HG03442 (cell line): ENCODE data around the gene MS4A6E.

Source experiments
- ATAC-seq: cut with Tn5 transposase; IDR thresholded peaks from one replicate; pipeline ENCODE4 v1.9.1; 2021; ENCODE audit warnings: mild to moderate bottlenecking, moderate library complexity; ENCODE audit not compliant: unreplicated experiment

The MS4A6E gene

GRCh38 chr11:60371854-60372253, 44.8 kb downstream of the MS4A6E start:
- no peak for ATAC-seq

- ATAC-seq, result no peak
These were observed 45.7 kb downstream of the MS4A6E start for GRCh38 chr11:60372767-60373166.

DNA sequence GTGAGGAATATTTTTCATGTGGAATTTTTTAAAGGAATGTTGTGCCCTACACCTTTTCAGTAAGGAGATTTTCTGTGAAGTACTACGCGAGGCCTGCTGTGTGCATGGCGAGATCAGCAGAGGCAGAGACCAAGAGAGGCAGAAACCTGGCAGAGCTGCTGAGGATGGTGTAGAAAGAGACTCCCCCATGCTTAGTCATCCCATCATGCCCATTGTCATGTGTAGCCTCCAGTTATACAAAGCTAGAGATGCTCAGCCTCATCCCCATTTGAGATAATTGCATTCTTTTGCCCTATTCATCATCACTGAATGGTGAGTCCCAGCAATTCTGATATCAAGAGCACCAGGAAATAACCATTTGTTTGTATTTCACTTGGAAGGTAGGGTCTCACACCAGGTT, 48.3 kb downstream of the MS4A6E start:
- no peak for ATAC-seq

DNA sequence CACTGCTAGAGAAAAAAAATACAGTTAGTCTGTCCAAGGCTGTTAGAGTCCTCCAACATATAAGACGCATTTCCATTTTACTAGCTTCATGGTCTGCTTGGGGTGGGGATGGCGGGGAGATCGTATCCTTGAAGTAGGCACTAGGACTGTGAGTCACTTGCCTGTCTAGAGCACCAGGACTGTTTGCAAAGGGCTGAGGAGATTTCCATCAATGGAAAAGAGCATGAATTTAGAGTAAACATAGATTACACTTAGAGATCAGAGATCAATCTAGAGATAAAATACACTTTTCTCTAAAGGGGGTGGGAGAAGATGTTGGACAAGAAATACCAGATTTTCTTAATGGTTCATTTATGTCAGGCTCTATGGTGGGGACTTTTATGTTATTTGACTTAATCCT, 49.5 kb downstream of the MS4A6E start:
- ATAC-seq, result no peak

DNA sequence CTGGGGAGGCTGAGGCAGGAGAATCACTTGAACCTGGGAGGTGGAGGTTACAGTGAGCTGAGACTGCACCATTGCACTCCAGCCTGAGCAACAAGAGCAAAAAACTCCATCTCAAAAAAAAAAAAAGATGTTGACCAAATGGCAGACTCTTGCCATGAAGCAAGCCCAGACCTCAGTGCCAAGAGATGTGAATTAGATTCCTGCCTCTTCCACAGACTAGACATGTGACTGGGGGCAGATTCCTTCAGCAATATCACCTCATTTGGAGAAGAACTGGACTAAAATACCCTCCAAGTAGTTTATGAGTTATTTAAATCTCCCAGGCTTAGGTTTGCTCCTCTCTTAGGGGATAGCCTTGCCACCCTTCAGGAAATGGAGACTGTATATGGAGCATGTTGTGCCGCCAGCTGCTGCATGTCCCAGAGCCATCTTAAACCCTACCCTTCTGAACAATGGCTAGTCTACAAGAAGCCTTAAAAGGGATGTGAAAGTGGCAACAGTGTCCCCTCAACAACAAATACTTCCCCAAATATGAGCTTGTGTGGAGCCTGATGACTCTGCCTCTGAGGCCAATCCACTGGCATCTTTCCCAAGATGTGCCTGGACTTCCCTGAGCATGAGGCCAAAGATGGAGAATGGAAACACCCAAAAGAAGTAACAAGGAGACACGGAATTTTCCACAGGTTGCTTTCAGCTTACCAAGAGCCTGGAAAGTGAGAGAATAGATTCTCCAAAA, 50.5 kb downstream of the MS4A6E start:
- ATAC-seq, result no peak

DNA sequence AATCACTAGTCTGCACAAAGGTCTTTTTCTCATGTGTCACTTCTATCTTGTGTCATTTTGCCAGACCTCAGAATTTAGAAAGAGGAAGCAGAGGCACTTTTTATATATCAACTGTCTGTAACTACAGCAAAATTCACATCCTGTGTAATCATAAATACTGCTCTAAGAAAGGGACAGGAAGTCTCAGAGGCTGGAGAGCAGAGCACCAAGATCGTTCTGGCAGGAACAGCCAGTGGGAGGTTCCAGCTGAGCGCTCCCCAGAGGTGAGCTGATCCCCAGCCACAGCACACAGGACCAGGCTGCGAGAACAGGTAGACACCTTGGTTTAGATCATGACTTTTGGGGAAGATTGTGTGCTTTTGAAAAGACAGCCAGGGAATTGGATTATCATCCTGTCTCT, 51.3 kb downstream of the MS4A6E start, which contains the start of gene MS4A7:
TSS of gene MS4A7 (plus strand) at position 179 of the 400 bp plus-strand sequence. CDS start 4,610 bp downstream, outside the sequence.
- ATAC-seq, result peak; percentile 91

DNA sequence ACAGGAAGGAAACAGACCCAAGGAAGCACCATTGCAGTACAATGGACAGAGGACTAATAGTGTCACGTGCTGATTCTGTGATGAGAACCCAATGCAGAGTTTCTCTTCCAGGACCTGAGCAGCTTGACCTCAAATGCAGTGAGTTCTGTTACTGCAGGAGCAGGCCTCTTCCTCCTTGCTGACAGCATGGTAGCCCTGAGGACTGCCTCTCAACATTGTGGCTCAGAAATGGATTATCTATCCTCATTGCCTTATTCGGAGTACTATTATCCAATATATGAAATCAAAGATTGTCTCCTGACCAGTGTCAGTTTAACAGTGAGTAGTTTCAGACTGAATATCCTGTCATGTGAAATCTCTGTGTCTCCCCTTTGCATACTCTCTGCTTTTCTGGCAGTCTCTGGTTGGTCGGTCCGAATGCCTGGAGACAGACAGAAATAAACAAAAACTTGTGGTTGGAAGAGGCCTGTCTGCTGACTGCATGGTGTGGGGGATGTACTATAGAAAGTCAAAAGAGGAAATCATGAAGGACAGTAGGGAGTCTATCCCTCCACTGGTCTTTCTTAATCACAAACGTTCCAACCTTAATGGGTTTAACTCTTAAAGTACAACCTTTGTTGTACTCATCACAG, 62.3 kb downstream of the MS4A6E start:
- peak; percentile 89 for ATAC-seq

- no peak for ATAC-seq
These were observed 63.4 kb downstream of the MS4A6E start for GRCh38 chr11:60390419-60390818.
